Upper lobe of left lung (tissue), 6 donors: Measurements from ENCODE around the gene BPIFB3. TPM values are rescaled to one million over a fixed set of nuclear protein-coding genes. Genes with fewer than 3 reads are reported as not detected.
"Not testable (repeated sequence)": the region's sequence is repeated elsewhere in the genome, so short reads cannot be mapped to it uniquely, and the experiment has no call there.

Source experiments
- ATAC-seq, 2 donors: fragments of 200-7000 bp; cut with Tn5 transposase; one replicate each; pipeline ENCODE4 v1.9.1; 2022; ENCODE audit warnings: mild to moderate bottlenecking in 2 of 2, moderate library complexity in 2 of 2; ENCODE audit not compliant: low FRiP score in 2 of 2
- DNase-seq, 2 donors: peaks; one replicate each; pipeline ENCODE4 v3.0.0-alpha.2; 2019 to 2020
- H3K27ac ChIP-seq, 4 donors: fragments of 200-600 bp; sonication (generic); one replicate each; pipeline ENCODE4 v1.5.1; 2016 to 2019
- H3K27me3 ChIP-seq, 4 donors: fragments of 200-600 bp; sonication (generic); one replicate each; pipeline ENCODE4 v1.5.1; 2017 to 2019
- H3K36me3 ChIP-seq, 4 donors: fragments of 200-600 bp; sonication (generic); one replicate each; pipeline ENCODE4 v1.5.1; 2016 to 2019
- H3K4me1 ChIP-seq, 4 donors: fragments of 200-600 bp; sonication (generic); one replicate each; pipeline ENCODE4 v1.5.1; 2018 to 2019
- H3K4me3 ChIP-seq, 4 donors: fragments of 200-600 bp; sonication (generic); one replicate each; pipeline ENCODE4 v1.5.1; 2017 to 2019; ENCODE audit warnings: mild to moderate bottlenecking in 2 of 4, moderate library complexity in 1 of 4
- H3K9me3 ChIP-seq, 4 donors: fragments of 200-600 bp; sonication (generic); one replicate each; pipeline ENCODE4 v1.5.1; 2018 to 2019
- CTCF ChIP-seq, 6 experiments: fragments of 450-650 bp in 4 of 6; fragments of 200-600 bp in 2 of 6; sonication (generic) in 2 of 6; IDR thresholded peaks; one replicate each; pipeline ENCODE4 v1.5.1; 2016 to 2019; ENCODE audit warnings: antibody characterized with exemption in 6 of 6
- EP300 ChIP-seq, 4 donors: sonication (generic); formaldehyde crosslinking; IDR thresholded peaks; one replicate each; pipeline ENCODE4 v1.5.1; 2017; ENCODE audit warnings: antibody characterized with exemption in 4 of 4, control low read depth in 2 of 4
- POLR2A ChIP-seq, 4 donors: fragments of 450-650 bp; IDR thresholded peaks; one replicate each; pipeline ENCODE4 v1.5.1; 2016 to 2017; ENCODE audit warnings: antibody characterized with exemption in 4 of 4, mild to moderate bottlenecking in 2 of 4
- POLR2AphosphoS5 ChIP-seq, 2 donors: sonication (generic); formaldehyde crosslinking; IDR thresholded peaks; one replicate each; pipeline ENCODE4 v1.5.1; 2017; ENCODE audit warnings: antibody characterized with exemption in 2 of 2
- WGBS, 2 donors: methylation state at CpG; one replicate each; pipeline ENCODE4 v1.1.5; 2017 to 2018; 5-methylcytosine and 5-hydroxymethylcytosine counted together
- total RNA-seq, 6 donors: library from RNA; depleted of rRNA in 4 of 6; stranded (reverse); fragments of >200 nt in 4 of 6; gene quantifications; one replicate each; pipeline versions ENCODE4 v1.1.0 to v1.2.1, GENCODE V29; 2016 to 2021
- donor health status: DM: no; HTN: no; CAD: no; lungs with moderate emphysema.
- donor health status: DM: no; HTN: yes; CAD: no; lungs with severe emphysema.

Gene BPIFB3
- total RNA-seq, 6 donors from 2014 or later, result not detected

DNA sequence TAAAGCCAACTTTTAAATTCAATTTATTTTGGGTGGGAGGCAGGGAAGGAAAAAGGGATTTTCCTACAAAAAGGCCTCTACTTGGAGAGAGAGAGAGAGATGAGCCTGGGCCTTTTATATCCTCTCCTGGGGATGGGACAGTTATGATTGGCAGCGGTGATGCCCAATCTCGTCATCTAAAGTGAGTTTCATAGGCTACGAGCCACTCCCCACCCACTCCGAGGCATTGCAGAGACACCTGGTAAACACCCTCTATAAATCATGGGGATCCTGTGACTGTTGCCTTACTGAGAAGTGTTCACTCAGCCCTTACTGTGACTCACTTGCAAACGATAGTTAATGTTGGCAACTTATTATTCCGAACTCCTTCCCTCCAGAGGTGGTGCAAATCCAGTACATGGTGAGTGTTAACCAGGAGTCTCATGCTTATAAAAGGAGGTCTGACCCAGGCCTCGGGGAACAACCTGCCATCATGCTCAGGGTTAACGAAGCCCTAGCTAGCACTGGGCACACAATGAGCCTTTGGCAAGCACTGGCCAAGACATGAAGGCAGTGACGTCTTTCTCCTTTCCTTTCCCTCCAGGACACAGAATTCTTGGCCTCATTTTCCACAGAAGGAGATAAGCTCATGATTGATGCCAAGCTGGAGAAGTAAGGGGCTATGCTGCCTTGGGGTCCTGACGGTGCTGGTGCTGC lies 46.3 kb downstream of the BPIFB3 start:
- Histone ChIP-seq H3K4me3 (no peak overlapping the region), H3K36me3 (no peaks in the 10 kb centered on the region), H3K4me1 (peaks cover 0 to 9% (median 0%) of the 10 kb centered on the region in 4 donors), H3K27ac (no peak overlapping the region), H3K27me3 (no peaks in the 10 kb centered on the region), H3K9me3 (no peaks in the 10 kb centered on the region)
- DNase-seq, result no peak
- TF ChIP-seq CTCF (IDR thresholded peaks at IDR 0.05) (no peak), POLR2AphosphoS5 (IDR thresholded peaks at IDR 0.05) (no peak), EP300 (IDR thresholded peaks at IDR 0.05) (no peak), POLR2A (IDR thresholded peaks at IDR 0.05) (no peak)
- WGBS, 2 donors, result 54 to 78% methylated on average over 8 to 10 of the region's 10 CpGs
- no peak for ATAC-seq

- H3K36me3 ChIP-seq, result no peaks in the 10 kb centered on the region
- H3K4me3 ChIP-seq, result no peak overlapping the region
- H3K9me3 ChIP-seq, result no peaks in the 10 kb centered on the region
- no peak for DNase-seq
- no peaks in the 10 kb centered on the region for H3K27me3 ChIP-seq
- 86 to 90% methylated on average over 3 of the region's 3 CpGs for whole genome bisulfite sequencing, 2 donors
- no peaks in the 10 kb centered on the region for H3K4me1 ChIP-seq
- TF ChIP-seq EP300 (IDR thresholded peaks at IDR 0.05), result no peak
- TF ChIP-seq POLR2AphosphoS5 (IDR thresholded peaks at IDR 0.05), result no peak
- TF ChIP-seq POLR2A (IDR thresholded peaks at IDR 0.05), result no peak
- no peak for TF ChIP-seq CTCF (IDR thresholded peaks at IDR 0.05)
- ATAC-seq, result no peak
- H3K27ac ChIP-seq, result no peak overlapping the region
These were observed 49.9 kb downstream of the BPIFB3 start for GRCh38 chr20:33103556-33103955.

DNA sequence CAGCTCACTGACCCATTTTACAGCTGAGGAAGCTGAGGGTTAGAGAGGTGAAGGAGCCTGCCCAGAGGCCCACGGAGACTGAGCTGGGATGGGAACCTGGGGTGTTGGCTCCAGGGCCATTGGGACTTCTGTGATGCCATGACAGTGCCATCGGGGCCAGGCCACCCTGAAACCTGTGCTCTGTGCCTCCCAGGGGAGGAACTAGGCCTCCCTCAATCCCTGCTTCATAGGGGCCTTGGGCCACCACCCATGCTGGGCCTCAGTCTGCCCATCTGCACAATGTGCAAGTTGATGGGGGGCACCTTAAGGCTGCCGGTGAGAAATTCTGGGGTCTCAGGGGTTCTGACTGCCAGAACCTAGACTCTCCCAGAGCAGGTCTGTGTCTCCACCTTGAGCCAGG lies 50.6 kb downstream of the BPIFB3 start:
- H3K27me3 ChIP-seq, result no peaks in the 10 kb centered on the region
- no peak overlapping the region for H3K4me3 ChIP-seq
- H3K9me3 ChIP-seq, result no peaks in the 10 kb centered on the region
- DNase-seq (no peak), ATAC-seq (no peak)
- TF ChIP-seq CTCF (IDR thresholded peaks at IDR 0.05), result no peak
- TF ChIP-seq EP300 (IDR thresholded peaks at IDR 0.05), result no peak
- TF ChIP-seq POLR2A (IDR thresholded peaks at IDR 0.05), result no peak
- no peak for TF ChIP-seq POLR2AphosphoS5 (IDR thresholded peaks at IDR 0.05)
- no peak overlapping the region for H3K27ac ChIP-seq
- H3K4me1 ChIP-seq, result no peaks in the 10 kb centered on the region
- WGBS, 2 donors, result 90 to 100% methylated on average over 1 to 3 of the region's 3 CpGs
- no peaks in the 10 kb centered on the region for H3K36me3 ChIP-seq

- ATAC-seq (no peak), DNase-seq (no peak)
- 80 to 83% methylated on average over 6 to 8 of the region's 8 CpGs for WGBS, 2 donors
- no peaks in the 10 kb centered on the region for H3K36me3 ChIP-seq
- no peak overlapping the region for H3K4me3 ChIP-seq
- H3K4me1 ChIP-seq, result no peaks in the 10 kb centered on the region
- no peaks in the 10 kb centered on the region for H3K27me3 ChIP-seq
- no peaks in the 10 kb centered on the region for H3K9me3 ChIP-seq
- H3K27ac ChIP-seq, result no peak overlapping the region
- TF ChIP-seq POLR2A (IDR thresholded peaks at IDR 0.05) (no peak), EP300 (IDR thresholded peaks at IDR 0.05) (no peak), CTCF (IDR thresholded peaks at IDR 0.05) (no peak), POLR2AphosphoS5 (IDR thresholded peaks at IDR 0.05) (no peak)
These were observed 51.7 kb downstream of the BPIFB3 start for GRCh38 chr20:33105316-33105924.

DNA sequence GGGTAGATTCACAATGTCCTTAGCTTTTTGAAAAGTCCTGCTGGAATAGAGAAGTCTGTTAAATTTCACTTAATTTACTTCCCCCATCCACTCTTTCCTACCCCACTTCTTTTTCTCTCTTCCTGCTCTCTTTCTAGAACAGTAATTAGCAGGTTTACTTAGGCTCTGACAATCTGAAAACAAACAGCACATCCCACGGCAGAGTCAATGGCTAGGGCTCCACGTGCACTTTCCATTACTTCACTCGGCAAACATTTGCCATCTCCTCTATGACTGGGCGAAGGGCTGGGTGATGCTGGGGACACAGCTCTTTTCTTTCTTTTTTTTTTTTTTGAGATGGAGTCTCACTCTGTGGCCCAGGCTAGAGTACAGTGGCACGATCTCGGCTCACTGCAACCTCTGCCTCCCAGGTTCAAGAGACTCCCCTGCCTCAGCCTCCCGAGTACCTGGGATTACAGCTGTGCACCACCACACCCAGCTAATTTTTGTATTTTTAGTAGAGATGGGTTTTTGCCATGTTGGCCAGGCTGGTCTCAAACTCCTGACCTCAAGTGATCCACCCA lies 52.4 kb downstream of the BPIFB3 start:
- not testable (repeated sequence) for DNase-seq, H3K9me3 ChIP-seq, ATAC-seq, H3K4me3 ChIP-seq, H3K4me1 ChIP-seq, H3K36me3 ChIP-seq, H3K27ac ChIP-seq, H3K27me3 ChIP-seq
- 57 to 59% methylated on average over 7 of the region's 7 CpGs for WGBS, 2 donors
